CD4-positive, CD25-positive, alpha-beta regulatory T cell (primary cell): ENCODE results near the gene TTPAL. TPM values are rescaled to one million over a fixed set of nuclear protein-coding genes. Genes with fewer than 3 reads are reported as not detected.

Experiments
- ATAC-seq, 2 donors: fragments of 150-1000 bp; cut with Tn5 transposase; one replicate each; pipeline ENCODE4 v1.10.0; 2021; ENCODE audit warnings: low read depth in 2 of 2, moderate number of reproducible peaks in 2 of 2, moderate library complexity in 1 of 2
- DNase-seq, 3 donors: peaks; one replicate each; pipeline versions ENCODE4 v3.0.0 to v3.0.0-alpha.2; 2012 to 2022; ENCODE audit warnings: mixed read lengths in 1 of 3
- H3K27ac ChIP-seq: one replicate; pipeline ENCODE4 v1.7.0; 2013; ENCODE audit warnings: mild to moderate bottlenecking, low read length; ENCODE audit not compliant: insufficient read depth, poor library complexity, severe bottlenecking
- H3K27me3 ChIP-seq: one replicate; pipeline ENCODE4 v1.7.0; 2013; ENCODE audit warnings: low read length; ENCODE audit not compliant: control insufficient read depth, insufficient read depth
- H3K36me3 ChIP-seq: one replicate; pipeline ENCODE4 v1.7.0; 2013; ENCODE audit warnings: mild to moderate bottlenecking, low read length, moderate library complexity; ENCODE audit not compliant: control insufficient read depth, insufficient read depth
- H3K4me1 ChIP-seq: 2 replicates; pipeline ENCODE4 v1.7.0; 2013; ENCODE audit warnings: mild to moderate bottlenecking, low read length; ENCODE audit not compliant: insufficient read depth, control insufficient read depth, poor library complexity, severe bottlenecking
- H3K4me3 ChIP-seq: one replicate; pipeline ENCODE4 v1.7.0; 2013; ENCODE audit warnings: low read depth, mild to moderate bottlenecking, low read length, moderate library complexity
- H3K9me3 ChIP-seq, 2 experiments: 1 replicate in 1 of 2; 2 replicates in 1 of 2; pipeline ENCODE4 v1.7.0; 2013; ENCODE audit warnings: low read length in 2 of 2, mild to moderate bottlenecking in 1 of 2, moderate library complexity in 1 of 2; ENCODE audit not compliant: control insufficient read depth in 2 of 2
- H3K27ac Mint-ChIP-seq, 3 donors: one replicate each; pipeline ENCODE4 v1.8.0; 2020 to 2022; ENCODE audit warnings: mild to moderate bottlenecking in 3 of 3, mixed read lengths in 3 of 3, moderate library complexity in 2 of 3
- H3K27me3 Mint-ChIP-seq: one replicate; pipeline ENCODE4 v1.8.0; 2022; ENCODE audit warnings: mild to moderate bottlenecking, mixed read lengths
- H3K36me3 Mint-ChIP-seq: one replicate; pipeline ENCODE4 v1.8.0; 2020; ENCODE audit warnings: mixed read lengths
- H3K4me1 Mint-ChIP-seq, 4 donors: one replicate each; pipeline ENCODE4 v1.8.0; 2020 to 2022; ENCODE audit warnings: mixed read lengths in 4 of 4, mild to moderate bottlenecking in 1 of 4
- H3K4me3 Mint-ChIP-seq, 4 donors: one replicate each; pipeline ENCODE4 v1.8.0; 2020 to 2022; ENCODE audit warnings: mild to moderate bottlenecking in 4 of 4, mixed read lengths in 4 of 4, moderate library complexity in 3 of 4
- H3K9me3 Mint-ChIP-seq, 7 donors: one replicate each; pipeline ENCODE4 v1.8.0; 2020 to 2022; ENCODE audit warnings: mixed read lengths in 7 of 7, mild to moderate bottlenecking in 3 of 7, moderate library complexity in 2 of 7
- polyA plus RNA-seq, 4 donors: library from polyadenylated mRNA; unstranded; fragments of 300-500 nt; fragmentation: Illumina TruSeq; gene quantifications; one replicate each; pipeline ENCODE4 v1.2.3, GENCODE V29; 2021
- total RNA-seq: library from RNA; stranded (reverse); gene quantifications from one replicate; pipeline ENCODE4 v1.2.3, GENCODE V29; 2022

Gene TTPAL
- total RNA-seq (13.2 TPM), polyA plus RNA-seq (10 to 100 TPM; 11.5 to 14.4 (median 13.7) TPM)

DNA sequence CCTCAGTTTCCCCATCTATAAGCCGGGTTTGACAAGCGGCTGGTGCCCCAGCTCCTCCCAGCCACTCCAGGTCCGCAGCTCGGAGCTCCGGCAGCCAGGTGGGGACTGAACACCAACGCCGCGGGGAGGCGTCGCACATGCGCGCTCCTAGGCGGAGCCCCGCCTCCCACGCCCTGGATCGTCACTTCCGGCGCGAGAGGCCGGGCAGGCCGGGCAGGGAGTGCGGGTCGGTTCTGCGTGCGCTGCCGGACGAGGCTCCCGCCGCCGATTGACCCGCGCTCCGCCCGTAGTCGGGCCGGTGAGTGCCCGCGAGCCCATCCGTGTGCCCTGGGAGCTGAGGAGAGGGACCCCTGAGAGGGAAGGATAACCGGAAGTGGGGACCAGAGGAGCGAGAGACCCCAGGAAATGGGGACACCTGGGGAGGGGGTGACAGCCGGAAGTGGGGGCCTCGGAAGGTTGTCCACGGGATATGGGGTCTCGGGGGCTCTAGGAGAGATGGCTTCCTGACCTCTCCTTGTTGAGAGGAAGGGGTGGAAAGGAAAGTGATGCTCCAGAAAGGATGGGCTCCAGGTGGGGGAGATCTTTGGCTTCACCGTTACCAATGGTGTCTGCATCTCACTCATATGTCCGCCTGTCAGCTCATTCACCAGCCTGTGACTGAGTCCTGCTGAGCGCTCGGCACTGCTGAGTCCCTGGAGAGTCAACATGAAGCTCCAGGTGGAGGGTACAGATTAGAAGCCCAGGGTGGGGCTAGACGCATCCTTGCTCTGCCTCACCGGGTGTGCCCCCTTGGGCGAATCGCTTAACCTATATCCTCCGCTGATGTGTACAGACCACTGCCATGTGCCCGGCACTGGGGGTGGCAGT is at the start of gene TTPAL:
TSS of gene TTPAL (plus strand) at position 181 of the 867 bp plus-strand sequence. CDS start 4,126 bp downstream, outside the sequence.
- H3K4me1 Mint-ChIP-seq: peaks cover 18 to 26% (median 23%) of the 10 kb centered on the region in 4 donors
- Histone ChIP-seq H3K4me3 (peak within 1 kb of the TSS; percentile 92), H3K27ac (peak within 1 kb of the TSS; percentile 96), H3K27me3 (no peaks in the 10 kb centered on the region), H3K36me3 (peaks cover 9% of the 10 kb centered on the region), H3K9me3 (no peaks in the 10 kb centered on the region), H3K4me1 (peaks cover 19% of the 10 kb centered on the region)
- ATAC-seq (peak; percentile 94 to 97), DNase-seq (peak; percentile 82 to 92 (median 88))
- peak within 1 kb of the TSS; percentile 90 to 98 (median 94) for H3K4me3 Mint-ChIP-seq
- H3K9me3 Mint-ChIP-seq: no peaks in the 10 kb centered on the region
- H3K27me3 Mint-ChIP-seq: no peaks in the 10 kb centered on the region
- peak within 1 kb of the TSS; percentile 94 to 98 (median 97) for H3K27ac Mint-ChIP-seq
- H3K36me3 Mint-ChIP-seq: peaks cover 7% of the 10 kb centered on the region

GRCh38 chr20:44425923-44426322 is 49.8 kb upstream of the TTPAL start:
- DNase-seq (no peak), ATAC-seq (no peak)
- Histone ChIP-seq H3K4me1 (no peaks in the 10 kb centered on the region), H3K4me3 (no peak overlapping the region), H3K36me3 (no peaks in the 10 kb centered on the region), H3K27ac (no peak overlapping the region), H3K9me3 (no peaks in the 10 kb centered on the region), H3K27me3 (no peaks in the 10 kb centered on the region)
- H3K4me1 Mint-ChIP-seq: no peaks in the 10 kb centered on the region
- H3K36me3 Mint-ChIP-seq: no peaks in the 10 kb centered on the region
- H3K9me3 Mint-ChIP-seq: peaks cover 0 to 1% (median 0%) of the 10 kb centered on the region in 7 donors
- no peak overlapping the region for H3K4me3 Mint-ChIP-seq
- no peak overlapping the region for H3K27ac Mint-ChIP-seq
- no peaks in the 10 kb centered on the region for H3K27me3 Mint-ChIP-seq

- Histone ChIP-seq H3K4me3 (no peak overlapping the region), H3K9me3 (no peaks in the 10 kb centered on the region), H3K27me3 (no peaks in the 10 kb centered on the region), H3K27ac (no peak overlapping the region), H3K36me3 (no peaks in the 10 kb centered on the region), H3K4me1 (no peaks in the 10 kb centered on the region)
- DNase-seq (no peak), ATAC-seq (no peak)
- Mint-ChIP-seq H3K27ac (no peak overlapping the region), H3K4me1 (no peaks in the 10 kb centered on the region), H3K9me3 (peaks cover 0 to 1% (median 0%) of the 10 kb centered on the region in 7 donors), H3K36me3 (no peaks in the 10 kb centered on the region), H3K4me3 (no peak overlapping the region), H3K27me3 (no peaks in the 10 kb centered on the region)
Measured at GRCh38 chr20:44426879-44427790, 48.5 kb upstream of the TTPAL start.

GRCh38 chr20:44427804-44428173 is 47.9 kb upstream of the TTPAL start:
- Mint-ChIP-seq H3K36me3 (no peaks in the 10 kb centered on the region), H3K27me3 (peaks cover 1% of the 10 kb centered on the region), H3K9me3 (peaks cover 0 to 1% (median 0%) of the 10 kb centered on the region in 7 donors), H3K4me1 (no peaks in the 10 kb centered on the region), H3K27ac (no peak overlapping the region), H3K4me3 (no peak overlapping the region)
- ATAC-seq: no peak
- no peaks in the 10 kb centered on the region for H3K4me1 ChIP-seq
- no peak for DNase-seq
- no peak overlapping the region for H3K4me3 ChIP-seq
- H3K27me3 ChIP-seq: no peaks in the 10 kb centered on the region
- H3K9me3 ChIP-seq: no peaks in the 10 kb centered on the region
- H3K27ac ChIP-seq: no peak overlapping the region
- H3K36me3 ChIP-seq: no peaks in the 10 kb centered on the region

DNA sequence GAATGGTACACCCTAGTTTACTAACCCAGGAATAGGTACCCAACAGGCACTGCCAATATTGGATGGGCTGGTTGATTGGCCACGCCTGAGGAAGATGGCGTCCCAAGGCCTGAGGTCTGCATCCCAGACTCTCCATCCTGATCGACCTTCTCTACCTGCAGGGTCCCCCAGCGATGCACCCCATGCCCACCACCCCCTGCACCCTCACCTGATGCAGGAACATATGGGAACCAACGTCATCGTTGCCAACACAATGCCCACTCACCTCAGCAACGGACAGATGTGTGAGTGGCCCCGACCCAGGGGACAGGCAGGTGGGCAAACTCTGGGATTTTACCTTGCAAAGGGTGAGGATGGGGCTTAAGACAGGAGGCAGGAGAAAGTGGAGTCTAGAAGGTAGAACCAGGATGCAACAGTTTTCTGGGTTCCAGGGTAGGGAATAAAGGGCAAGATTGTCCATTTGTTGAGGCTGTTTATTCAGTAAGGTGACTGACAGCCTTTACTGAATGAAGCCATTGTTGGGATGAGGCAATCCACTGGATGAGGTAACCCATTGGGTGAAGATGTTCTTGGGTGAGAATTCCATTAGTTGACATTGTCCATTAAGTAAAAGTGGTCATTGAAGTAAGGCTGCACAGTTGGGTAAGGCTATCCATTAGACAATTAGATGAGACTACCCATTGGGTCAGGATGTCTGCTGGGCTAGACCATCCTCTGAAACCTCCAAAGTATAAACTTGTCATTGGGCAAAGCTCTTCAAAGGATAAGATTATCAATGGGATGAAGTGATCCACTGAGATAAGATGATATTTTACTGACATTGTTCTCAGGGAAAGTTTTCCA is 47.3 kb upstream of the TTPAL start:
- Mint-ChIP-seq H3K36me3 (no peaks in the 10 kb centered on the region), H3K4me3 (no peak overlapping the region), H3K9me3 (peaks cover 0 to 1% (median 0%) of the 10 kb centered on the region in 7 donors), H3K27me3 (peaks cover 5% of the 10 kb centered on the region), H3K4me1 (no peaks in the 10 kb centered on the region), H3K27ac (no peak overlapping the region)
- Histone ChIP-seq H3K9me3 (no peaks in the 10 kb centered on the region), H3K4me3 (no peak overlapping the region), H3K27ac (no peak overlapping the region), H3K36me3 (no peaks in the 10 kb centered on the region), H3K4me1 (no peaks in the 10 kb centered on the region), H3K27me3 (no peaks in the 10 kb centered on the region)
- ATAC-seq: no peak
- no peak for DNase-seq

GRCh38 chr20:44429017-44429339 is 46.7 kb upstream of the TTPAL start:
- no peaks in the 10 kb centered on the region for H3K36me3 ChIP-seq
- ATAC-seq (no peak), DNase-seq (no peak)
- no peaks in the 10 kb centered on the region for H3K27me3 ChIP-seq
- H3K4me1 ChIP-seq: no peaks in the 10 kb centered on the region
- H3K9me3 ChIP-seq: no peaks in the 10 kb centered on the region
- Mint-ChIP-seq H3K9me3 (peaks cover 0 to 1% (median 0%) of the 10 kb centered on the region in 7 donors), H3K36me3 (no peaks in the 10 kb centered on the region), H3K4me3 (no peak overlapping the region), H3K27ac (no peak overlapping the region), H3K27me3 (peaks cover 5% of the 10 kb centered on the region), H3K4me1 (no peaks in the 10 kb centered on the region)
- H3K4me3 ChIP-seq: no peak overlapping the region
- no peak overlapping the region for H3K27ac ChIP-seq
